Testis (tissue), 3 donors: Measurements from ENCODE around the gene GADD45G. TPM values are rescaled to one million over a fixed set of nuclear protein-coding genes. Genes with fewer than 3 reads are reported as not detected.

ENCODE experiments used
- DNase-seq: peaks from one replicate; pipeline ENCODE4 v3.0.0-alpha.2; 2019
- H3K27ac ChIP-seq, 2 donors: fragments of 200-600 bp; sonication (generic); one replicate each; pipeline ENCODE4 v1.5.1; 2019
- H3K27me3 ChIP-seq: fragments of 200-600 bp; sonication (generic); one replicate; pipeline ENCODE4 v1.5.1; 2019
- H3K36me3 ChIP-seq: fragments of 200-600 bp; sonication (generic); one replicate; pipeline ENCODE4 v1.5.1; 2017; ENCODE audit warnings: low read depth; ENCODE audit errors: missing control alignments
- H3K4me1 ChIP-seq: fragments of 200-600 bp; sonication (generic); one replicate; pipeline ENCODE4 v1.5.1; 2019
- H3K4me3 ChIP-seq, 2 donors: fragments of 200-600 bp; sonication (generic); one replicate each; pipeline ENCODE4 v1.5.1; 2017 to 2019
- H3K9me3 ChIP-seq: fragments of 200-600 bp; sonication (generic); one replicate; pipeline ENCODE4 v1.5.1; 2017
- POLR2A ChIP-seq: fragments of 450-650 bp; IDR thresholded peaks from one replicate; pipeline ENCODE4 v1.6.1; 2017; ENCODE audit warnings: antibody characterized with exemption, mild to moderate bottlenecking, moderate library complexity
- WGBS, 2 donors: methylation state at CpG; one replicate each; pipeline ENCODE4 v1.1.5; 2018; 5-methylcytosine and 5-hydroxymethylcytosine counted together
- intact Hi-C: fragments of 100-400 bp; cut with DNase I; formaldehyde crosslinking; loops from one replicate; pipeline ENCODE4 v1.15.1; 2023; ENCODE audit warnings: low total_unique reads
- polyA plus RNA-seq: library from polyadenylated mRNA; stranded (reverse); fragments of 350-450 nt; fragmentation: Illumina TruSeq; extraction: RNeasy Lipid Tissue Mini Kit (QIAGEN cat#74804); gene quantifications from one replicate; pipeline ENCODE4 v1.2.3, GENCODE V29; 2014; ENCODE audit warnings: low read depth, low replicate concordance; ENCODE audit not compliant: insufficient read depth
- total RNA-seq, 2 donors: library from RNA; depleted of rRNA; stranded (reverse); fragments of >200 nt; gene quantifications; one replicate each; pipeline ENCODE4 v1.2.3, GENCODE V29; 2016
- TF ChIP-seq, protein P1 (sequence below), 3 experiments: fragments of 450-650 bp in 2 of 3; fragments of 200-600 bp in 1 of 3; sonication (generic) in 1 of 3; IDR thresholded peaks; one replicate each; pipeline ENCODE4 v1.5.1; 2016 to 2019; ENCODE audit warnings: antibody characterized with exemption in 3 of 3, mild to moderate bottlenecking in 2 of 3, moderate library complexity in 1 of 3

The GADD45G gene
- total and polyA plus RNA-seq, 3 donors from 2014 or later, result 29.1 to 72.8 (median 66.1) TPM

DNA sequence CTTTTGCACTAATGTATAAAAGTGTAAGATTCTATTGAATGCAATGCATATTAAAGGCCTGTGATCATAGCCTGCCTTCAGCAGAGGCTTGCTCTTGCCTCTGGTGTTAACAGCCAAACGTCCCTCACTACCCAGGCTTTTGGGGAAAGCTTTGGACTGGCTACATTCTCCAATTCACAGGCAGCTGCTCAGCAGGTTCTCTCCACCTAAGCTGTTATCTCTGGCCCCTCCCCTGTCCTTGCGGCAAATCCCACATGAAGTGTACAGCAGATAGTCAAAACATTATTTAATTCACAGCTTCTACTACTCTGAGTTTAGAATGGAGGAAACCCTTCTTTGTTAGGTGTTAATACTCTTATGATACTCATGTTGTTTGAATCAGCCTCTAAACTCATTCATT, 45.9 kb upstream of the GADD45G start:
- Histone ChIP-seq H3K4me3 (no peak overlapping the region), H3K36me3 (no peaks in the 10 kb centered on the region), H3K27ac (no peak overlapping the region), H3K4me1 (no peaks in the 10 kb centered on the region), H3K27me3 (no peaks in the 10 kb centered on the region), H3K9me3 (no peaks in the 10 kb centered on the region)
- intact Hi-C loops, result loop anchor here (10.0 kb wide), 1 partner anchor 234 kb away; no protein-coding TSS in a partner anchor
- no peak for DNase-seq
- no peak for TF ChIP-seq POLR2A
- TF ChIP-seq, protein P1, sequence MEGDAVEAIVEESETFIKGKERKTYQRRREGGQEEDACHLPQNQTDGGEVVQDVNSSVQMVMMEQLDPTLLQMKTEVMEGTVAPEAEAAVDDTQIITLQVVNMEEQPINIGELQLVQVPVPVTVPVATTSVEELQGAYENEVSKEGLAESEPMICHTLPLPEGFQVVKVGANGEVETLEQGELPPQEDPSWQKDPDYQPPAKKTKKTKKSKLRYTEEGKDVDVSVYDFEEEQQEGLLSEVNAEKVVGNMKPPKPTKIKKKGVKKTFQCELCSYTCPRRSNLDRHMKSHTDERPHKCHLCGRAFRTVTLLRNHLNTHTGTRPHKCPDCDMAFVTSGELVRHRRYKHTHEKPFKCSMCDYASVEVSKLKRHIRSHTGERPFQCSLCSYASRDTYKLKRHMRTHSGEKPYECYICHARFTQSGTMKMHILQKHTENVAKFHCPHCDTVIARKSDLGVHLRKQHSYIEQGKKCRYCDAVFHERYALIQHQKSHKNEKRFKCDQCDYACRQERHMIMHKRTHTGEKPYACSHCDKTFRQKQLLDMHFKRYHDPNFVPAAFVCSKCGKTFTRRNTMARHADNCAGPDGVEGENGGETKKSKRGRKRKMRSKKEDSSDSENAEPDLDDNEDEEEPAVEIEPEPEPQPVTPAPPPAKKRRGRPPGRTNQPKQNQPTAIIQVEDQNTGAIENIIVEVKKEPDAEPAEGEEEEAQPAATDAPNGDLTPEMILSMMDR (IDR thresholded peaks at IDR 0.05), result no peak
- 60 to 61% methylated on average over 2 of the region's 2 CpGs for WGBS, 2 donors

DNA sequence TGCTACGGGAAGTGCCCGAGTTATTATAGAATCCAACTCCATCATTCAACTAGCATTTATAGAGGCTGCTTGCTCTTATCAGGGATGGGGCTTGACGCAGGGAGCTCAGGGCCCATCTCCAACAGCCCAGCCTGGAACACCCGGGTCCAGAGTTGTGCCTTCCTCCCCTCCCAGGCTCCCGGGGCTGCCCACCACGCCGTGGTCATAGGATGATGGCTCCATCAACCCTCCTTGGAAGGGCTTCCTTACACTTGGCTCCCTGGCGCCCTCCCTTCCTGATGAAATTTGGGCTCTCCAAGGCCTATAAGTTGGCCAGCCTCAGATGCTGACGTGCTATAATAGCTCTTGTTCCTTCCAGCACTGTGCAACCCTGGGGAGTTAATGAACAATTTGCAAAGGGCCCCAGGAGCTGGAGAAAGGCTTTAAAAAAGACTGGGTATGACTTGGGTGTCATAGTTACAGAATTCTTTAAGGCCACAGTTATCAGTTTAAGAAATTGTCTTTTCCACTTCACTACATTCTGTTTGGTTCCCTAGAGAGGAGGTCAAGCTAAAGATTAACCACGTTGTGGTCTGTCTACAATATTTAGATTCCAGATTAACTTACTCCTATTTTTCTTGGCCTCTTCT, 42.5 kb upstream of the GADD45G start:
- intact Hi-C loops, result no loop called here
- Histone ChIP-seq H3K4me1 (no peaks in the 10 kb centered on the region), H3K4me3 (no peak overlapping the region), H3K36me3 (no peaks in the 10 kb centered on the region), H3K9me3 (no peaks in the 10 kb centered on the region), H3K27ac (no peak overlapping the region), H3K27me3 (no peaks in the 10 kb centered on the region)
- no peak for DNase-seq
- 86 to 90% methylated on average over 5 to 10 of the region's 10 CpGs for WGBS, 2 donors
- TF ChIP-seq, protein P1 (IDR thresholded peaks at IDR 0.05), result no peak
- no peak for TF ChIP-seq POLR2A

DNA sequence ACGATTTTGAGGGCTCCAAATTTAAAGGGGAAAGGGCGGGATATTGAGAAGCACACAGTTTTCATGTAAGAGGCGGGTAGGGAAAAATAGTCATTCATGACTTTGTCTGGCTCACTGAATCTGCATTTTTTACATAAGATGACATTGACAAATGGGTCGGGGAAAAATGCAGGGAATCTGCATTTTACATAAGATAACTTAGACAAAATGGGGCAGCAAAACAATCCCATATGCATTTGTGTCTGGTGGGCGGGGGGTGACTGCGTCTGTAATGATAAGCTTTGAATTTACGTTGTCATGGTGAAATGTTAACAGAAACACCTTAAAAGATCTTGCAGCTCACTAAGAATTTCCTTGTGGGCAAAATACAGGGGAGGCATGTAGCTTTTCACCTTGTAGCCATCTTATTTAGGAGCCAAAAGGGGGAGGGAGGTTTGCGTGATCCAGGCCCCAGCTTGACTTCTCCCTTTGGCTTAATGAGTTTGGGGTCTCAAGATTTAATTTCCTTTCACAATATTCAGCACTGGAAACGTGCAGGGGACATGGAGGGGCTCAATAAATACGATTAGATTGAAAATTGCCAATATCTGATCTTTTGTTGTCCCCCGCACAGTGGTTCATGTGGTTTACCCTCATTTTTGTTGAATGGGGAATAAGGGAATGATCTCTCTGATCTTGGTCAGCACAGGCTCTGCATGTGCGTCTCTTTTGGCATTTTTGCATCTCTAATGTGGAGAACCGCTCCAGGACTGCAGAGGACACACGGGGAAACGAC, 41.1 kb upstream of the GADD45G start:
- Histone ChIP-seq H3K9me3 (no peaks in the 10 kb centered on the region), H3K4me3 (no peak overlapping the region), H3K27ac (no peak overlapping the region), H3K4me1 (no peaks in the 10 kb centered on the region), H3K27me3 (no peaks in the 10 kb centered on the region), H3K36me3 (no peaks in the 10 kb centered on the region)
- no peak for DNase-seq
- 66 to 78% methylated on average over 15 of the region's 15 CpGs for WGBS, 2 donors
- TF ChIP-seq, protein P1 (IDR thresholded peaks at IDR 0.05), result no peak
- TF ChIP-seq POLR2A, result no peak
- intact Hi-C loops, result no loop called here

GRCh38 chr9:89564346-89564878, 40.4 kb upstream of the GADD45G start:
- DNase-seq, result no peak
- no peak overlapping the region for H3K27ac ChIP-seq
- no peaks in the 10 kb centered on the region for H3K36me3 ChIP-seq
- no peaks in the 10 kb centered on the region for H3K9me3 ChIP-seq
- no peak for TF ChIP-seq POLR2A
- TF ChIP-seq, protein P1 (IDR thresholded peaks at IDR 0.05), result no peak
- no peak overlapping the region for H3K4me3 ChIP-seq
- intact Hi-C loops, result no loop called here
- 61 to 64% methylated on average over 14 of the region's 14 CpGs for WGBS, 2 donors
- H3K4me1 ChIP-seq, result no peaks in the 10 kb centered on the region
- no peaks in the 10 kb centered on the region for H3K27me3 ChIP-seq
